HG02884 (cell line): ENCODE data around the gene IMPG2.

ENCODE experiments used
- ATAC-seq: cut with Tn5 transposase; IDR thresholded peaks from one replicate; pipeline ENCODE4 v1.9.1; 2021; ENCODE audit warnings: mild to moderate bottlenecking, moderate library complexity; ENCODE audit not compliant: unreplicated experiment

IMPG2 gene

DNA sequence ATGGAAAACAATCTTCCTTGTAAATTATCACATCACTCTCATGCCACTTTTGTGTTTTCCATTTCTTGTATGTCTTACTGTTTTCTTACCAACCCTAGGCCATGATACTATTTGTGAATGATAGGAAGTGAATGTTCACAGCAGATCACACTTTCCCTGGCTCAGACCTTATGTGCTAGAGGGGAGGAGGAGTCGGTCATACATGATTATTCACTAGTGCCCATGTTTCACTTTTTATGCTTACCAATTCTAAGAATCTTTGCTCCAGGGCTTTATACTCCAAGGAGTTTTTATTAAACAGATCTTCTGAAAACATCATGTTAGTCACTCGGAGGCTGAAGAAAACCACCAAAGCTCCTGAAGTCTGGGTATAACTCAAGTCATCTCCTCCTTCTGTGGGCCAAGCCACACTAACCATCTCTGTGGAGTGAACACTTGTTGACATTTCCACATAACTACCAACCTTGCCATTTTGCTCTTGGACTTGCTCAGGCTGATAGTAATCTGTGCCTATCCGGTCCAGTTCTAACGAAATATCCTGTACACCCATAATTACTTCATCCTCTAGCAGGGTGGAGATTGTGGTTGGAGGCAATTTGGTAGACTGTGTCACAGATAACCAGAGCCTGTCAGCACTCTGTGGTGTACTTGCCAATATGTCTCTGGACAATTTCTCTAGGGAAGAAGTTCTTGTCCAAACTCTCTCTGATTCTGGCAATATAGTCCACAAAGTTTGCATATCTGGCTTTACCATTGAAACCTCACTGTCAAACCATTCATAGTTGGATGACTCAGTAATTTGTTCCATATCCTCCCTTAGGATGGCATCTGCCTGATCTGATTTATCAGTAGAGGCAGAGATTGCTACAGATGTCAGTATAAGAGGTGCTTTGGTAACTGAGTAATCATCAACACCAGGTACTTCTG lies 76.8 kb downstream of the IMPG2 start:
- no peak for ATAC-seq

DNA sequence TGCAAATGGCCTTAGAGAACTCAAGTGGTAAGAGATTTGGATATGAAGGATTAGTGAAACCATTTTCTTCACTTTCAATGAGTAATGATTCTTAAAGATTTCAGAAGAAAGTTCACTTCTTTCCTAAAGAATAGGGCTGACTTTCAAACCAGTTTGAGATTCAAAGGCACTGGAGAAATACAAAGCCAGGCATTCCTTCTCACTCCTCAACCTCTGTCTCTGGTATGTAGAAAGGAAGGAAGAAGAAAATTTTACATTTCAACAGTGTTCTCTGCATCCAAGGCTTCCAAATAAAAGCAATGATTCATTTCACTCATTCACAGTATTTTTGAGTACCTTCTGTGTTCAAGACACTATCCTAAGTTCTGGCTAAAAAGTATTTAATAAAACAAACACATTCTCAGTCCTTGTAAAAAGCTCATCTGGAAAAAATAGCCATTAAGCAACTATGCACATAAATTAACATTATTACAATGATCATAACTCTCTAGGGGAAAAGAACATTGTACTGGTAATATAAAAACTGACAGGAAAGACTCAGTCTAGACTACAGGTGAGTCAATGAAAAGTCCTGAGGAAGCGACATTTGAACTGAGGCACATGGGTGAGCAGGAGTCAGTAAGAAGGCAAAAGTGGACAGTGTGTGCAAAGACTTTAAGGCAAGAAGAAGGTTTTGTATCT lies 79.5 kb downstream of the IMPG2 start:
- no peak for ATAC-seq

DNA sequence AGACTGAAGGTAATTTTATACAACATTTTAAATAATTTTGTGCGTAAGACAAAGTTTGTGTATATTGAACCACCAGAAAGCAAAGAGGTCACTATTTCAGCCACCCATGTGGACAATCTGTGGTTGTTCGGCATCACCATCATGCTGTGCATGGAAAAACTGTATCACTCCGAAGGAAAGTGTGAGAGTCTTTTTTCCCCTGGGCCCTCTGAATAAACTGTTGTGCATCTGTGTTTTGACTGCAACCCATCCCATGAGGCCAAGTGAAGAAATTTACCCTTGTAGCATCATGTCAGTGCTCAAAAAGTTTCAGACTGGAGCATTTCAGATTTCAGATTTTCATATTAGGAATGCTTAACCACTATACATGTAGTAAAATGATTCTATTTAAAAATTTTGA lies 85.3 kb downstream of the IMPG2 start:
- ATAC-seq = no peak

DNA sequence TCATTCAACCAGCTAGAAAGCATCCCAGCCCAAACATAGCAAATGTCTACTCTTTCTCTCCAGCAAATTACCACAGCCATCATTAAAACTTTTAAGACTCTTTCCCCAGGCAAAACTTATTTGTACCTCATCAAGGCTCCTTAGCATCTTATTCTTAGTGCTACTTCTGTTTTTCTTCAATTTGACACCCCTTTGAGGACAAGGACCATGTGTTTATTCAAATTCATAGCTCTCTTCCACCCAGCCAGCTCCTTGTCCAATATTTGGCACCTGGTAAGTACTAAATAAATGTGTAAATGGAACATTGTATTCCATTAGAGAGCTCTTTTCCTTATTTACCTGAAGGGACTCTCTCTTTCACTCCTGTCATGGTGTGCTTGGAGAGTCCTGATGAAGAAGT lies 89.8 kb downstream of the IMPG2 start:
- no peak for ATAC-seq

DNA sequence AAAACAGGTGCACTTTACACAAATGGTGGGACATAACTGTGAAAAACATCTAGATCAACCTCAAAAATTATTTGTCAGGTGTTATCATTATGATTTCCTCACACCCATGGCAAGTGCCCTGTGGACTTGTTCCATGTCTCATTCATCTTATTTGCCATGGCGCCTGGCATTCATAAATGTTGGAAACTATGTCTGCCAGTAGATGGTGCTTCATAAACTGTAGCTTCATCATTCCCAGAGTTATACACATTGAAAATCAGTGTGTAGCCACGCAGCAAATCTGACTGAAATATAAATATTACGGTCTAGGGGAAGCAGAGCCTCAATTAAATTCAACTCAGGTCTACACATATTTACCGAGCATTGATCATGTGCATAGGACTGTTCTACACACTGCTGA lies 90.7 kb downstream of the IMPG2 start:
- no peak for ATAC-seq

DNA sequence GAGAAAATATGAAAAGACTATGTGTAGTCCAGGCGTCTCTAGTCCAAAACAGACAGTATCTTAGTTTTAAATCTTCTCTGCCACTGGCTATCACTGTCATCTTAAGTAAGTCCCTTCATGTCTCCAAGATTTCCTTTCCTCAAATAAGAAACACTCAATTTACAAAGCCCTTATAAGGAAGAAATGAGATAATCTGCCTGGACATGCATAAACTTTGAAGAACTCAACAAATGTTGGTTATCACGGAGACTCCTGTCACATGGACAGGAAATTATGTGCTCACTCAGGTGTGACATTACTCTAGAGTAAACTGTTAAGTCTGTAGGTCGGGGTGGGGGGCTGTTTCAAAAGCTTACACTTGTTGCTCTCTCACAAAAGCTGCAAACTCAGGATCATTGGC lies 91.9 kb downstream of the IMPG2 start:
- no peak for ATAC-seq

DNA sequence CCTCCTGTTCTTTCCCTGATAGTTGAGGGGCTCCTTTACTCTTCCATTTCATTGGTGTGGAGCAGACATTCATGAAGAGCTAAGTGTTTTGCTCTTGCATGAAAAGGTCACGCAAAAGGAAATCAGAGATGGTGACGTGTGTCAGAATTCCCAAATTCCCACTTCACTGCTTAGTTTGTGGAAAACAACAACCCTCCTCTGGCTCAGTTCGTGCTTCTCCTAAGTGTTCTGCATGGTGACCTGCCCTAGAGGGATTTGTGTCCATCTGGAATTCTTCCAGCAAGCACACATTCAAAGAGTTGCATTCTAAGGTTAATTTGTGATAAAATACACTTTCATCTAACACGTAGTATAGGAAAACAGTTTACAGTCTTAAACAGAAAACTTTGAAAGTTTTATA lies 95.6 kb downstream of the IMPG2 start:
- ATAC-seq = no peak

DNA sequence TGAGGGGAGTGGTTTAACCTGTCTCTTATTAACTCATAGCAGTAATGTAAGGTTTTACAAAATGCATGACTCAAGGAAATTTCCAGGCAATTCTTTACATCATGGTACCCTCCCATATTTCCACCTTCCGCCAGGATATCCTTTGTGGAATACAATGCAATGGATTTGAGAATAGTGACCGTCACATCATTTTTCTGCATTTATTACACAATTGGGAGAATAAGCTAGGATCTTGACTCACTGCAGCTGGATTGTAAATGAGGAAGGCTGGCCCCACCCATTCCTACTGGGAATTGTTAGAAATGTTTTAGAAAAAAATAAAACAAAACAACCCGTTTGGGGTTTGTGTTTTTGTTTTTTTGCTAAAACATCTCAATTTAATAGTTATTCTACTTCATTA lies 97.4 kb downstream of the IMPG2 start:
- ATAC-seq = no peak

DNA sequence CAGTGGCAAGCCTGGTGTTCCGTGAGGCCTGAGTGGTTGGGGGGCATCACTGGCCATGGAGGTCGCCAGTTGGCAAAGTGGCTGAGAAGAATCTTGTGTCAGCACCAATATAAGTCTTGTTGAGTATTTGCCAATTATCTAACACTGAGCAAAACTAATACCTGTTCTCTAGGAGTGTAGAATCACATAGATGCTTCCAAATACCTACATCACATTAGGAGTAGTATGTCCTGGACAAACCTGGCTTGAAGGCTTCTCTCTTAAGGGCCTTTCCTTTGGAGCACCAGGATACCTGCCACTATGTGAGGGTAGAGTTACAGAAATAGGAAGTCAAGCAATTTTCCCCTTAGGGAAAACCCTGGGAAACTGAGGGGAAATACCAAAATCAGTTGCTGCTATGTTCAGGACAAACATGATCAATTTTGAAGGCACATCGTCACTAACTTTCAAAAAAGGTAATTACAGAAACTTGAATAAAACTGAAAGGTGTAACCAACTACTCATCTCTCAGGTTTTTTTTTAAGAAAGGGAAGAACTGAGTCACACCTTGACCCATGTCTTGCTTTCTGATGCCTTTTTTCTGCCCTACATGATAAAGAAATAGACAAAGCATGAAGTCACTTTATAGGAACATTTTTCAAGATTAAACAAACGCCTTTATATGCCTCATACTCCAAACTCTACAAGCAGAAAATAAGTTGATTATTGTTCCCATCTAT lies 100.4 kb downstream of the IMPG2 start:
- ATAC-seq = no peak

DNA sequence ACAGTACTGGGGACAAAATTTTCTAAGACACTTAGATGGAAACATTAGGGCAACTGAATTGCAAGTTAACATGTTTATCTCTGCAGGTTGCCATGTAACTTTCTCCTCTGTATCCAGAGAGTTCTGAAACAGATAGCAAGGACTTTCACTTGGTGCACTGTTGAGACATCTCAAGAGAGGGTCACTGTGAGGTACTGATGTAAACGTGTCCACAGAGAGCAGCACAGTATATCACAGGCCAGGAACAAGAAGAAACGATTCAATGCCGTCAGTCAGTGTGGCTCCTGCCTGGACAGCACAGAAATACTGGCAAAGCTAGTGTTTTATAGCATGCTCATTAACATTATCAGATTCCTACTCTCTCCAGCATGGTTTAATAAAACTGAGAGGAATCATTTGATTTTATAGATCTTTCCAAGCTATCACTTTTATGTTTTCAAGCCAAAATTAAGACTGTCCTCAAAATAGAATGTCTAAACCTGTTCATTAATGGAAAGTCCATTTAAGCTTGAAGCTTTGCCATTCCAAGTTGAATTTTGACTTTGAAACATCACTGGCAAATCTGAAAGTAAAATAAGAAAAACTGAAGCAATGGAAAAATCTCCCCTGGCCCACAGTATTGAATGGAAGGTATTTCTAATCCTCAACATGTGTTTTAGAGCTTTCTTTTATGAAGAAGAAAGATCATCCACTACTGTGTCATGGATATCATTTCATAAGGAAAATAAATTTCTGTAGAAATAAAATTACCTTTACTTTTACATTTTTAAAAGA lies 102.7 kb downstream of the IMPG2 start:
- no peak for ATAC-seq

DNA sequence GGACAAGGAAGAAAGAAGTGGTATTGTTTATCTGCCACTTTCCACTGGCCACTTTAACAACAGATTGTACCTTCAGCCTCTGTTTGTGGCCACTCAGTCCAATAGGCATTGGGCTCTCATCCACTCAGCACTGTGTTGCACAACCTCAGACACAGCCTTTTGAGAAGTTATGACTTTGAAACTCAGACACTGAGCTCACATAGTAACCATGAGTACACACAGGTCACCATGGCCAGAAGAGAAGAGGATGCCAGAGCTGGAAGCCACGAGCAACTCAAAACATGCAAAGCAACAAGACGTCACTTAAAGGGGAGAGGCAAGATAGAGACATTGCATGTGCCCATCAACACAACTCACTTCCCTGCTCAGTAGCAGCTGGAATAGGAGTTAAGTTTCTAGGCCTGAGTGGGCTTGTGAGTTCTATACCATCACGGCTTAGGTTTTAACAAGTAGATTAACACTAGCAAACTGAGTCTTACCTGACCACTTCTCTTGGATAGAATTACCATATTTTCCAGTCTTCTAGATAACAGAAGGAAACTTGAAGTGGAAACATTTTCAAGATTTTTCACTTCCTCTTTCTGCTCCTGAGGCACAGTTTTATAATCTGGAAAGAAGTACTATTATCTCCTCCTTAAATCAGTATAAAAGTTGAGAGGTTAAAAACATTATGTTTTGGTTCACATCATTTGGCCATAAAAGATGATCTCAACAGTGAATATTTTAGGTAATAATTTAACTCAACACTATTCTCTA lies 103.5 kb downstream of the IMPG2 start:
- ATAC-seq = no peak

DNA sequence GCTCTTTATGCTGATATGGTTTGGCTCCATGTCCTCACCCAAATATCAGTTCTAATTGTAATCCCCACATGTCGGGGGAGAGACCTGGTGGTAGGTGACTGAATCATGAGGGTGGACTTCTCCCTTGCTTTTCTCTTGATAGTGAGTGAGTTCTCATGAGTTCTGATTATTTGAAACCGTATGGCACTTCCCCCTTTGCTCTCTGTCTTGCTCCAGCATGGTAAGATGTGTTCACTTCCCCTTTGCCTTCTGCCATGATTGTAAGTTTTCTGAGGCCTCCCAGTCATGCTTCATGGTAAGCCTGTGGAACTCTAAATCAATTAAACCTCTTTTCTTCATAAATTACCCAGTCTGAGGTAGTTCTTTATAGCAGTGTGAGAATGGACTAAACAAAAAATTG lies 107.6 kb downstream of the IMPG2 start:
- ATAC-seq = no peak

DNA sequence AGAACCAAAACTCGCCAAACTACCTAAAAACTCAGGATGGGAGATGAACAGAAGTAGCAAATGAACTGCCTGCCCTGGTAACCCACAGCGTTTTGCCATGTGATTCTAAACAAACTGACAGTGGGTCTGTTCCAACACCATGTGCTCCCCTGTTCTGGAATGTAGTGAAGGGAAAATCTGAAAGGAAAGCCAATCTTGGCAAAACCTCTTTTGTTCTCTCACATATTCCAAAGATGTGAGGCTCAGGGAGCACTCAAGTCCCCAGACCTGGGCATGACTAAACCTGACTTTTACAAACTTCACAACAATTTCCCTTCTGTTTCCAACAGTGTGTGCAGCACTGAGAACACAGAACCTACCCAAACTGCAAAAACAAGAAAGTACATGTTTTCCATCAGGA lies 116.1 kb downstream of the IMPG2 start:
- no peak for ATAC-seq

DNA sequence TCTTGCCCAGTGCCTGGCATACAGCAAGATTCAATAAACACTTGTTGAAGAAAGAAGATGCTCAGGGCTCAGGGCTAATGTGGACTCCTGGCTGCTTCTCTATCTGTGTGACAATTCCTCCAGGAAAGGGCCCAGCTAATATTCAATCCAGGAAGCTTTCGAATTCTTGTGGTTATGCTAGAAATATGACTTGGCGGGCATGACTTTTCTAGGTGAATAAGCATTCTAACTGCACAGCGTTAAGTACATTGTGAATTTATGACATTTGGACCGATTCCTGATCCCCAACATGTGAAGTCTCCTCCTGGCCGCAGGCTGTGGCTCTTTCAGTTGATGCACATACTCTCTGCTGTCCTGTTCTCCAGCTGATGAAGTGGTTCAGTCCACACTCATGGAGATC lies 117.0 kb downstream of the IMPG2 start:
- no peak for ATAC-seq

DNA sequence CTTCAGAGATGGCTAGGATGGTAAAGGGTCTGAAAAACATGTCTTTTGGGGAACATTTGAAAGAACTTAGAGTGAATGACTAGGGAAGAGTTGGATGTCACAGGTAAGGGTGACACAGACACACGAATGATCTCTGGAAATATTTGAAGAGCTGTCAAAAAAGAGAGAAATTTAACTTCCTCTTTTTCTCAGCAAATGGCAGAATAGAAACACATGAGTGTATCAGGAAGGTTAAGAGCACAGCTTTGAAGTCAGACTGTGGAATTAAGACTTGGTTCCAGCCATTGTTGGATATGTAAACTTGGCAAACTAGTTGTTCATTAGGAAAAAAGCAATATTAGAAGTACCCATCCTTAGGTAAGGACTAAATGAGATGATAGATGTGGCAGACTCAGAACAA lies 117.7 kb downstream of the IMPG2 start:
- ATAC-seq = no peak

DNA sequence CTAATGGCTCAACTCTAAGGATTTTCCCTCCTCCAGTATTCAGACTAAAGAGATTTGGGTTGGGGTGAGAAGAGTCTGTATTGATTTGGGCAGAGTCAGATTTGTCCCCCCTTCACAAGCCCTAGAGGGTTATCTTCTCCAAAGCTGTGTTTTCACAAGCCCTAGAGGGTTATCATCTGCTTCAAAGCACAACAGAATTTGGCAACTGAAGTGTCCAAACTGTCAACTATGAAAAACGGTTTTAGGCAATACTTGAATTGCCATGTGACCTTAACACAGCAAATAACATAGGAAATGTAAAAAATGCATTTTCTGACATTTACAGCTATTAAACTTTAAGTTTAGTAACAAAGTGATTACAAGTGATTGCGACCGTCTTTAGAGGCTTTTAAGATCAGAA lies 119.9 kb downstream of the IMPG2 start:
- no peak for ATAC-seq

DNA sequence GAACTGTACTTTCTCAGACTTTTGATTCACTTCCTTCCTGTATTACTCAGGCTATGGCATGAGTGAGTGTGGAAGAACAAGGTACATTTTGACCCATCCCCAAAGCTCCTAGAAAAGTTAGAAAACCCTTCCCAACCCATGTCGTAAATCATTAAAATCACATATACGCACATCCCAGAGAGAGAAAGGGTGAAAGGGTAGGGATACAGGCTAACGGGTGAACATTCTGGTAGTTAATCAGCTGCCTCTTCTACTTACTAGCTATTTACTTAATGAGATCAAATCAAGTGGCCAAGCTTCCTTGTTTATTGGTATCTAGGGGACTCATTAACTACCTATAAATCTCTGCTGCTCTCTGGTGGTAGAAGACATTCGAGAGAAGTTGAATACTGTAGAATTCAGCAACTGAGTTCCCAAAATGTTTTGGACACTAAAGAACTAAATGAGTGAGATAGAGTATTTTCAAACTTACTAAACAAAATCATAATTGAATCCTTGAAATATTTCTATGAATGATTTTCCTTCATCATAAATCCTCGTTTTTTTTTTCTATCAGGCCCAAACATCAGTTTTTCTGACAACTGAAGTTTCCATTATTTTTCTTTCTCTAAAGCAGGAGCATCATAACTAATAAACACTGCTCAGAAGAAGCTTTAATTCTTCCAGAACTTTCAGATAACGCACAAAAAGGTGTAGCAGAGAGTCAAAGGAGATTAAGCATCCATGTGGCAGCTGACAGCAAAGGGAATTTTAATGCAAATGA lies 124.2 kb downstream of the IMPG2 start:
- ATAC-seq = no peak

DNA sequence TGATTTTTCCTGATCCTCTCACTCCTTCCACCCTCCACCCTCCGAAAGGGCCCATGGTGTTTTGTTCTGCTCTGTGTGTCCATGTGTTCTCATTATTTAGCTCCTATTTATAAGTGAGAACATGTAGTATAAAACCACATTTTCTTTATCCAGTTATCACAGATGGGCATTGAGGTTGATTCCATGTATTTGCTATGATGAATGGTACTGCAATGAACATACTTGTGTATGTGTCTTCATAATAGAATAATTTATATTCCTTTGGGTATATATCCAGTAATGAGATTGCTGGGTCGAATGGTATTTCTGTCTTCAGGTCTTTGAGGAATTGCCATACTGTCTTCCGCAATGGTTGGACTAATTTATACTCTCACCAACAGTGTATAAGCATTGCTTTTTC lies 126.0 kb downstream of the IMPG2 start:
- ATAC-seq = no peak

DNA sequence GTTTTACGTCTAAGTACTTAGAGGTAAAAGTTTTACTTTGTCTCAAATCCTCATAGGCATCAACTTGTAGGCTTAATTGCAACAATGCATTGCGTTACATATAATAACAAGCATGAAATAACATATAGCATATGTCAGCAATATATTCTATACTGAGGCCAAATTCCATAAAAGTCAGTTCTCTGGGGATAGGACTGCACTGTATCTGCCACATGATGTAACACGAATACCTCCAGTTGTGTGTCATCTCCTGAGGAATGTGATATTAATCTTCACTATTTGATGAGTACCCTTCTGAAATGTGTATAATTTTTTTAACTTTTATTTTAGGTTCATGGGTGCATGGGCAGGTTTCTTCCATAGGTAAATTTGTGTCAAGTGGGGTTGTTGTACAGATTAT lies 126.4 kb downstream of the IMPG2 start:
- no peak for ATAC-seq

DNA sequence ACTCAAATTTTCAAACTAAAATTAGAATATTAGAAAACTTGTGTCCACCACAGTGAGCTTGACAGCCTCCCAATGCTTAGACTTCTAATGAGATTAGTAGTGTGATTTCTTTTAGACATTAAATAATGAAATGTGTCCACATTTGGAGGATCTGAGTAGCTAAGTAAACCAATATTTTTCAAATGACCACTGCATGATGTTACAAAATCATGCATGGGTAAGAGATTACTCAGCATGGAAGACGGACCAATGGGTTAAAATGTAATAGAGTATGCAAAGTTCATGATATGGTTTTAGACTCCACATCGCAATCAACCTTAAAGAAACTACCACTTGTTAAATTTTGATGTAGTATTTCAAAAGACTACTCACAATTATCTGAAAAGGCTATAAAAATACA lies 130.6 kb downstream of the IMPG2 start:
- no peak for ATAC-seq
